ENCODE results near the gene ARRB1.
"Not testable (repeated sequence)": the region's sequence is repeated elsewhere in the genome, so short reads cannot be mapped to it uniquely, and the experiment has no call there.

Gene ARRB1

GRCh38 chr11:75331304-75331703 lies 20.2 kb downstream of the ARRB1 start:
- intact Hi-C loops (cut with DNase I); DNase-seq: not testable (repeated sequence)

- DNase-seq; intact Hi-C loops (cut with DNase I): not testable (repeated sequence)
Measured at GRCh38 chr11:75330886-75331285, 20.6 kb downstream of the ARRB1 start.

GRCh38 chr11:75330291-75330690 lies 21.2 kb downstream of the ARRB1 start:
- intact Hi-C loops (cut with DNase I) = no loop called here
- no peak for DNase-seq

GRCh38 chr11:75328426-75329277 lies 22.8 kb downstream of the ARRB1 start:
- intact Hi-C loops (cut with DNase I) = loop anchor here (2.0 to 5.0 kb wide), 2 partner anchors 46 to 56 kb away; no protein-coding TSS in a partner anchor
- DNase-seq = peak; percentile 67 to 92 (median 82)

- peak in 8 of 42 donors; percentile 21 to 70 (median 50) for DNase-seq
- intact Hi-C loops (cut with DNase I) = loop anchor here (5.0 kb wide), 1 partner anchor 44 kb away; no protein-coding TSS in a partner anchor
Measured at GRCh38 chr11:75326439-75326810, 25.0 kb downstream of the ARRB1 start.

- peak; percentile 54 to 97 (median 84) for DNase-seq
- intact Hi-C loops (cut with DNase I) = loop anchor here (5.0 kb wide), 1 partner anchor 44 kb away; no protein-coding TSS in a partner anchor
Measured at GRCh38 chr11:75325713-75326438, 25.6 kb downstream of the ARRB1 start.

- no peak for DNase-seq
- intact Hi-C loops (cut with DNase I) = loop anchor here (5.0 kb wide), 1 partner anchor 42 kb away; no protein-coding TSS in a partner anchor
Measured at GRCh38 chr11:75324740-75325139, 26.7 kb downstream of the ARRB1 start.

GRCh38 chr11:75324189-75324588 lies 27.3 kb downstream of the ARRB1 start:
- DNase-seq = no peak
- intact Hi-C loops (cut with DNase I) = no loop called here

GRCh38 chr11:75323609-75324008 lies 27.9 kb downstream of the ARRB1 start:
- intact Hi-C loops (cut with DNase I) = no loop called here
- no peak for DNase-seq

- intact Hi-C loops (cut with DNase I) = no loop called here
Measured at GRCh38 chr11:75320643-75321042, 30.8 kb downstream of the ARRB1 start.

GRCh38 chr11:75320046-75320618 lies 31.3 kb downstream of the ARRB1 start:
- DNase-seq = no peak
- intact Hi-C loops (cut with DNase I) = no loop called here

More at GRCh38 chr11:75320643-75321042, 30.8 kb downstream of the ARRB1 start:
- DNase-seq = no peak

- intact Hi-C loops (cut with DNase I) = no loop called here
- DNase-seq = no peak
Measured at GRCh38 chr11:75319035-75319877, 32.2 kb downstream of the ARRB1 start.

GRCh38 chr11:75317446-75318122 lies 33.9 kb downstream of the ARRB1 start:
- intact Hi-C loops (cut with DNase I) = no loop called here
- DNase-seq = no peak

GRCh38 chr11:75315439-75315805 lies 36.0 kb downstream of the ARRB1 start:
- DNase-seq = no peak
- intact Hi-C loops (cut with DNase I) = no loop called here

GRCh38 chr11:75314771-75315438 lies 36.6 kb downstream of the ARRB1 start:
- no peak for DNase-seq
- intact Hi-C loops (cut with DNase I) = no loop called here

- intact Hi-C loops (cut with DNase I) = no loop called here
- DNase-seq = peak in 27 of 42 donors; percentile 34 to 83 (median 53)
Measured at GRCh38 chr11:75313513-75314272, 37.8 kb downstream of the ARRB1 start.

GRCh38 chr11:75312346-75312745 lies 39.1 kb downstream of the ARRB1 start:
- intact Hi-C loops (cut with DNase I) = no loop called here

More at GRCh38 chr11:75312346-75312745, 39.1 kb downstream of the ARRB1 start:
- no peak for DNase-seq
